Kasumi-1 (cell line): ENCODE results near the gene SYCP2L.
A peak's percentile ranks its signal among the peaks of the same experiment; 100 is the strongest.
"Not testable (repeated sequence)": the region's sequence is repeated elsewhere in the genome, so short reads cannot be mapped to it uniquely, and the experiment has no call there.

Experiments used
- DNase-seq, 2 experiments: peaks; one replicate each; lab custom pipeline; 2025; lab: John Stamatoyannopoulos, UW

Gene SYCP2L

DNA sequence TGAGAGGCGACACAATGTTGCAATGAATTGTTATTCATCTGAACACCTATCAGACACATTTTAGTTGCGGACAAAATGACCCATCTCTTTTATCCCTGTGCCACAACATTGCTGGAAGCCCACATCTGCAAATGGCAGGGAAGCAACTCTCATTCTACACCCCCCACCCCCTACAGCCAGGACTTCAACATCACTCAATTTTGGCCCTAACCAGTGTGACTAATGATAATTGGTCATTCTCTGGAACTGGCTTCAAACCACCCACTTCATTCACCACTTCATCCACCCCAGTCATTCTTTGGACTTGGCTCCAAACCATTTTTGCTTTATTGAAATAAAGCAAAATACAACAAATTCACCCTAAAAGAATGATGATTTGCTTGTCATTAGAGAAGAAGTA lies 6.5 kb upstream of the SYCP2L start:
- no peak for DNase-seq

DNA sequence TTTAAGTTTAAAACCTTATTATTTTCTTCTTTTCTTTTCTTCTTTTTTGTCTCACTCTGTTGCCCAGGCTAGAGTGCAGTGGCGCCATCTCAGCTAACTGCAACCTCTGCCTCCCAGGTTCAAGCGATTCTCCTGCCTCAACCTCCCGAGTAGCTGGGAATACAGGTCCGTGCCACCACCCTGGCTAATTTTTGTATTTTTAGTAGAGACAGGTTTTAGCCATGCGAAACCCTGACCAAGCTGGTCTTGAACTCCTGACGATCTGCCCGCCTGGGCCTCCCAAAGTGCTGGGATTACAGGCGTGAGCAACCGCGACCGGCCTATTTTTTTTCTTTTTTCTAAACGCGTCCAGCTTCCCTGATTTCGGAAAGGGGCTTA lies 4.6 kb upstream of the SYCP2L start:
- not testable (repeated sequence) for DNase-seq

DNA sequence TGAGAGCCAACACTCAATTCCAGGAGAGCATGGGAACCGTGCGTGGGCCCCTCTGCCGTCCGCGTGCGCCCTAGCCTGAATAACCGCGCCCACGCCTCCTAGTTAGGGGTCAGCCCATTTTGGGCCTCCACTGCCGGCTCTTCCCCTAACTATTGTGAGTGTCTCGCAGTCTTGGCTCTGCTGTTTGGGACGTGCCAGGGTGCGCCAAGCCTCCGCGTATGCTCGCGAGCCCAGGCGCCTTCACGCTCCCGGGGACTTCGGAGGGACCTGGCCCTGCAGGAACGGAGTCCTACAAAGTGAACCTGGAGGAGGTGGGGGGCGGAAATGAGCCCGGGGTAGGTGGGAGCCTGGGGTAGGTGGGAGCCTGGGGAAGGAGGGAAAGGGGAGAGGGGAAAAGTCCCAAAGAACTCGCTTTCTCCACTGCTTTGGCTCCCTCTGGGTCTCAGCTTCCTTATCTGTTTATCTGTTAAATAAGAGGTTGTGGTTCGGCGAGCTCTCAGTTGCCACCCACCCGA lies 4.1 kb upstream of the SYCP2L start:
- no peak for DNase-seq

DNA sequence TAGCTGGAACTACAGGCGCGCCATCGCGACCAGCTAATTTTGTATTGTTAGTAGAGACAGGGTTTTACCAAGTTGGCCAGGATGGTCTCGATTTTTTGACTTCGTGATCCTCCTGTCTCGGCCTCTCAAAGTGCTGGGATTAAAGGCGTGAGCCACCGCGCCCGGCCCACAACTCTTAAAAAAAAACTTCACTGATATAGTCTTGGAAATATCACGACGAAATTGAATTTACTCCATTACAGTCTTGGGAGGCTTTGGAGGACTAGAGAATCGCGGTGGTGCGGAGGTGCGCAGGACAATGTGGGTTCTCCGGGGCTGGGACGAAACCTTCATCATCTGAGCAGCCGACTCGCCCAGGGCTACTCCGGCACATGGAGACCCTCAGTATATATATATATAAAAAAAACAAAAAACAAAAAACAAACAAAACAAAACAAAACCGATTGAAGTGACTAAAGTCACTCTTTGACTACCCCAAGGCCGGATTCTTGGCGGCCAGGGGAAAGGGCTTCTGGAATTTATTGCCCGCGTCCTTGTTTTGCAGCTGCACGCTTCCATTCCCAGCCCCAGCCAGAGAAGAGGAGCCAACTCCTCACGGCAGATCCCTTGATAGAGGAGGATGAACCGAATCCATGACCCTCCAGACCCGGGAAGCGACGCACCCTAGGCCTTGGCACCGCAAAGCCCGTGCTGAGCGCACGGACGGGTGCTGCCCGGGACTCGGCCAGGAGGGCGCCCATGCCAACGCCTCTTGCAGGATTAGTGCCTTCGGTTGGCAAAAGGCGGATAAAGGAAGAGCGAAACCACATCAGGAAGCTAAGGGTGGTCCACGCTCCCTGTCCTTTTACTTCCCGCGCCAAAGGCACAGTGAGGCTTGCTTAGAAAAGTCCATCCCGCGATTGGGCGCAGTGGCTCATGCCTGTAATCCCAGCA lies 3.3 kb upstream of the SYCP2L start:
- DNase-seq: no peak

- no peak for DNase-seq
Measured at GRCh38 chr6:10884245-10884972, 2.4 kb upstream of the SYCP2L start.

DNA sequence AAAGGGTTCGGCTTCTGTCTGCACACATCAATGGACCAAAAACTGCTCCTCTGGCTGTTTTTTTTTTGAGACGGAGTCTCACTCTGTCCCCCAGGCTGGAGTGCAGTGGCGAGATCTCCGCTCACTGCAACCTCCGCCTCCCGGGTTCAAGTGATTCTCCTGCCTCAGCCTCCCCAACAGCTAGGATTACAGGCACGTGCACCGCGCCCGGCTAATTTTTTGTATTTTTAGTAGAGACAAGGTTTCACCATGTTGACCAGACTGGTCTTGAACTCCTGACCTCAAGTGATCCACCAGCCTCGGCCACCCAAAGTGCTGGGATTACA lies 524 bp upstream of the SYCP2L start:
- not testable (repeated sequence) for DNase-seq

DNA sequence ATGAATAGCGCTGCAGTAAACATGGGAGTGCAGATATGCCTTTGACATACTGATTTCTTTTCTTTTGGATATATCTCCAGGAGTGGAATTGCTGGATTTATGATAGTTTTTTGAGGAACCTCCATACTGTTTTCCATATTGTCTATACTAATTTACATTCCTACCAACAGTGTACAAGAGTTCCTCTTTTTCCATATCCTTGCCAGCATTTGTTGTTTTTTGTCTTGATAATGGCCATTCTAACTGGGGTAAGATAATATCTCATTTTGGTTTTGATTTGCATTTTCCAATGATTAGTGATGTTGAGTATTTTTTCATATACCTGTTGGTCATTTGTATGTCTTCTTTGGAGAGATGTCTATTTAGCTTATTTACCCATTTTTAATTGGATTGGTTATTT lies 3.3 kb downstream of the SYCP2L start:
- no peak for DNase-seq

- no peak for DNase-seq
Measured at GRCh38 chr6:10891960-10892359, 5.1 kb downstream of the SYCP2L start.

GRCh38 chr6:10894958-10895357 lies 8.1 kb downstream of the SYCP2L start:
- no peak for DNase-seq

DNA sequence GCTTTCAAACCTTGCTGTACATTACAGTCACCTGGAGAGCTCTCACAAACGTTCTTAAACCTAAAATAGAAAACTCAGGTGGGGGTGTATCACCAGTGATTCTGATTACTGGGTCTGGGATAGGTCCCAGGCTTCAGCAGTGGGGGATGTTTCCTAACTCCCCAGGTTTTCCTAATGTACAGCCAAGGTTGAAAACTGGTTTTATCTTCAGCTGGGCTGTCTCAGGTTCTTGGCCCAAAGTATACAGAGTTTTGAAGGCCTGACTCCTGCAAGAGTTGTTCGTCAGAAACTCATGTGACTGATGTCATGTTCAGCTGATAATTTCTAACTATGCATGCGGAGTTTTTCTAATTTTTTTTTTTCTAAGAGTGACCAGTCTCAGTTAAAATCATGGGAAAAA lies 9.8 kb downstream of the SYCP2L start:
- no peak for DNase-seq

DNA sequence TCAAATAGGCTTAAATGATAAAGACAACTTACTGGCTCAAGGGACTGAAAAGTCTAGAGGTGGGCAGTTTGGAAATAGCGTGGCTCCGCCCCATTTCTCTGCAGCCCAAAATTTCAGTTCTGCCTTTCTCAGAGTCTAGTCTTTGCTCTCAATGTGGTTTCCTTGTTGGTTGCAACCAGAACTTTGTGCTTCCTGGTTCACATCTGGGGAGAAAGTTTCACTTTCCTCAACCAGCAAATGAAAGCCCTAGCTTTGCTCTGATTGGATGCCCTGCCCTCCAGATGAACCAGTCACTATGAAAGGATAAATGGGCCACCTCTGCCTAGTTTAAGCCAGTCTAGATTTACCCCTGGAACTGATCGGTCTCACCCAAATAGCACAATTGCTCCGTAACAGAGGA lies 14.9 kb downstream of the SYCP2L start:
- DNase-seq: peak; percentile 56 to 57

DNA sequence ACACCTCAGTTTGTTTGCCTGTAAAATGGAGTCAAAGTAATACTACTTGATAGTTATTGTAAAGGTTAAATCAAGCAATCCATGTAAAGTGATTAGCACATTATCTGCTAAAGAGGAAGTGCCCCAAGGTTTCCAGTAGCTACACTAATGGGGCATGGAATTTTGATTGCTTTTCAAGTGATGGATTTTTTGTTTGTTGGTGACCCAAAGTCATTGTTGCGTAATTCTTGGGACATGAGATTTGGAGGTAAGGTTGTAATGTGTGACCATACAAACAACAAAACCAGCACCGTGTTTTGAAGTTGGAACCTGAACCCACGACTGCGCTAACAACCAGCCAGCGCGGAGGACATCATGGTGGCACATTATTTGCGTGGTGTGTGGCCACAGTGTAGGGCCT lies 17.2 kb downstream of the SYCP2L start:
- DNase-seq: no peak

GRCh38 chr6:10908228-10908627 lies 21.4 kb downstream of the SYCP2L start:
- no peak for DNase-seq

DNA sequence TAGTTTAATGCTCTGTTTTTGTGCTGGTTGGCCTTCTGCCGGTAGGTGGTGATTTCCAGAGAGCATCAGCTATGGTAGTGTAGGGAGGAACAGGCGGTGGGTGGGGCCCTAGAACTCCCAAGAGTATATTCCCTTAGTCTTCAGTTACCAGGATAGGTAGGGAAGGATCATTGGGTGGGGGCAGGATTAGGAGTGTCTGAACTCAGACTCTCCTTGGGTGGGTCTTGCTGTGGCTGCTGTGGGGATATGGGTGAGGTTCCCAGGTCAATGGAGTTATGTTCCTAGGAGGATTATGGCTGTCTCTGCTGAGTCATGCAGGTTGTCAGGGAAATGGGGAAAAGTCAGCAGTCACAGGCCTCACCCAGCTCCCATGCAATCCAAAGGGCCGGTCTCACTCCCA lies 32.7 kb downstream of the SYCP2L start:
- not testable (repeated sequence) for DNase-seq

GRCh38 chr6:10933126-10933525 lies 46.3 kb downstream of the SYCP2L start:
- DNase-seq: no peak

GRCh38 chr6:10939840-10940239 lies 53.0 kb downstream of the SYCP2L start:
- DNase-seq: no peak

DNA sequence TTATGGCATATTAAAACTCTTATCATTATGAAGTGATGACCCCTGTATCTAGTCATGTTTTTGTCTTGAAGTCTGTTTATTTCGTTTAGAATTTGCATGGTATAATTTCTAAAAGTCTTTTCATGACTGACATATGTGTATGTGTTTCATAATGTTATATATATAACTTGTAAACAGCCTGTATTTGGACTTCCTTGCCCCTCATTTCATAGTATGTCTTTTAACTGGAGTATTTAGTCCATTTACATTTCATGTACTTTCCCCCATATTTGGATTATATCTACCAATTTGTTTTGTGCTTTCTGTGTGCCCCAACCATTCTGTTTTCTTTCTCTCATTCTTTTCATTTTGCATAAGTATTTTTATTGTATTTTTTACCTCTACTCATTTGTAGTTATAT lies 59.0 kb downstream of the SYCP2L start:
- no peak for DNase-seq

DNA sequence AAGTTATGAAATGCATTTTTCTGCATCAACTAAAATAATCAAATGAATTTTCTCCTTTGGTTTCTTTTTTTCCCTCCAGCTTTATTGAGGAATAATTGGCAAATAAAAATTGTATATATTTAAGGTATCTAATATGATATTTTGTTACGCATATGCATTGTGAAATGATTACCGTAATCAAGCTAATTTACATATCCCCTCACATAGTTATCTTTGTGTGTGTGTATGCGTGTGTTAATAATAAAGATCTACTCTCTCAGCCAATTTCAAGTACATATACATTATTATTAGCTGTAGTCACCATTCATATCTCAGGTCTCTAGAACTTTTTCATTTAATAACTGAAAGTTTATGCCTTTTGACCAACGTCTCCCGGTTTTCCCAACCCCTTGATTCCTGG lies 61.1 kb downstream of the SYCP2L start:
- no peak for DNase-seq

- DNase-seq: no peak
Measured at GRCh38 chr6:10949579-10950490, 63.0 kb downstream of the SYCP2L start.

GRCh38 chr6:10951675-10952282 lies 64.9 kb downstream of the SYCP2L start:
- peak; percentile 64 to 71 for DNase-seq

GRCh38 chr6:10954590-10955010 lies 67.7 kb downstream of the SYCP2L start:
- DNase-seq: peak; percentile 31 to 33

- DNase-seq: no peak
Measured at GRCh38 chr6:10956776-10957175, 69.9 kb downstream of the SYCP2L start.
